Calu3 (cell line): Measurements from ENCODE around the gene ARHGAP25. TPM values are rescaled to one million over a fixed set of nuclear protein-coding genes. Genes with fewer than 3 reads are reported as not detected.

ENCODE experiments used
- BruUV-seq: library from RNA; stranded (reverse); fragments of 400-500 nt; replicated peaks from 2 replicates; lab custom pipeline; 2021; lab: Mats Ljungman, UMichigan
- CTCF ChIA-PET: fragments of 300-600 bp; sonication (Branson Sonifier 250); formaldehyde crosslinking; loops from one replicate; lab custom pipeline; 2022; ENCODE audit warnings: antibody characterized with exemption; lab: Charles Lee
- DNase-seq: peaks from one replicate; pipeline ENCODE4 v3.0.0; 2022
- H3K27ac Mint-ChIP-seq: one replicate; pipeline ENCODE4 v1.8.0; 2022; ENCODE audit warnings: mixed read lengths; ENCODE audit not compliant: unreplicated experiment
- H3K27me3 Mint-ChIP-seq: one replicate; pipeline ENCODE4 v1.8.0; 2022; ENCODE audit warnings: mixed read lengths; ENCODE audit not compliant: unreplicated experiment
- H3K36me3 Mint-ChIP-seq: one replicate; pipeline ENCODE4 v1.8.0; 2022; ENCODE audit warnings: mild to moderate bottlenecking, moderate library complexity, mixed read lengths; ENCODE audit not compliant: insufficient read depth, unreplicated experiment
- H3K4me1 Mint-ChIP-seq: one replicate; pipeline ENCODE4 v1.8.0; 2022; ENCODE audit warnings: mild to moderate bottlenecking, low read depth, mixed read lengths; ENCODE audit not compliant: unreplicated experiment
- H3K4me3 Mint-ChIP-seq: one replicate; pipeline ENCODE4 v1.8.0; 2022; ENCODE audit warnings: mild to moderate bottlenecking, low read depth, moderate library complexity, mixed read lengths; ENCODE audit not compliant: unreplicated experiment
- H3K9me3 Mint-ChIP-seq: one replicate; pipeline ENCODE4 v1.8.0; 2022; ENCODE audit warnings: low read depth, mixed read lengths; ENCODE audit not compliant: unreplicated experiment
- CTCF ChIP-seq: fragments of 200-600 bp; IDR thresholded peaks from one replicate; pipeline ENCODE4 v1.8.0; 2022; ENCODE audit warnings: antibody characterized with exemption; ENCODE audit not compliant: unreplicated experiment
- intact Hi-C: fragments of 100-400 bp; cut with micrococcal nuclease; formaldehyde crosslinking; loops from one replicate; pipeline ENCODE4 v1.10.0; 2022; ENCODE audit not compliant: unreplicated experiment
- total RNA-seq: library from RNA; stranded (reverse); gene quantifications from 2 replicates; pipeline ENCODE4 v1.2.3, GENCODE V29; 2022

The ARHGAP25 gene
- total RNA-seq, 1 experiment from 2014 or later: not detected

- Mint-ChIP-seq H3K27ac (no peak overlapping the region), H3K36me3 (no peaks in the 10 kb centered on the region), H3K9me3 (no peaks in the 10 kb centered on the region), H3K4me3 (no peak overlapping the region), H3K4me1 (peaks cover 6% of the 10 kb centered on the region), H3K27me3 (peaks cover 19% of the 10 kb centered on the region)
- TF ChIP-seq CTCF: no peak
- DNase-seq: no peak
- no TSS peak for BruUV-seq
- CTCF ChIA-PET: no interaction called here
- intact Hi-C loops: no loop called here
These were observed 1.5 kb downstream of the ARHGAP25 start for GRCh38 chr2:68736086-68736485.

- no TSS peak for BruUV-seq
- no peak overlapping the region for H3K4me3 Mint-ChIP-seq
These were observed 3.1 kb downstream of the ARHGAP25 start for GRCh38 chr2:68737711-68738110.

GRCh38 chr2:68738906-68739594 lies 4.4 kb downstream of the ARHGAP25 start:
- peaks cover 39% of the 10 kb centered on the region for H3K27me3 Mint-ChIP-seq
- no peaks in the 10 kb centered on the region for H3K4me1 Mint-ChIP-seq
- H3K27ac Mint-ChIP-seq: no peak overlapping the region
- DNase-seq: no peak
- BruUV-seq: no TSS peak
- no peaks in the 10 kb centered on the region for H3K36me3 Mint-ChIP-seq
- TF ChIP-seq CTCF: no peak
- no peak overlapping the region for H3K4me3 Mint-ChIP-seq
- no peaks in the 10 kb centered on the region for H3K9me3 Mint-ChIP-seq
- CTCF ChIA-PET: interaction anchor here (0.6 to 0.7 kb wide), 2 partner anchors 454 to 1867 kb away, joined by 3 to 4 read pairs; no protein-coding TSS in a partner anchor
- intact Hi-C loops: no loop called here

More at GRCh38 chr2:68737711-68738110, 3.1 kb downstream of the ARHGAP25 start:
- Mint-ChIP-seq H3K27ac (no peak overlapping the region), H3K27me3 (peaks cover 26% of the 10 kb centered on the region), H3K36me3 (no peaks in the 10 kb centered on the region), H3K9me3 (no peaks in the 10 kb centered on the region), H3K4me1 (no peaks in the 10 kb centered on the region)
- DNase-seq: no peak
- CTCF ChIA-PET: interaction anchor here (0.9 kb wide), 1 partner anchor 14 kb away, joined by 3 read pairs; no protein-coding TSS in a partner anchor
- intact Hi-C loops: no loop called here
- no peak for TF ChIP-seq CTCF

DNA sequence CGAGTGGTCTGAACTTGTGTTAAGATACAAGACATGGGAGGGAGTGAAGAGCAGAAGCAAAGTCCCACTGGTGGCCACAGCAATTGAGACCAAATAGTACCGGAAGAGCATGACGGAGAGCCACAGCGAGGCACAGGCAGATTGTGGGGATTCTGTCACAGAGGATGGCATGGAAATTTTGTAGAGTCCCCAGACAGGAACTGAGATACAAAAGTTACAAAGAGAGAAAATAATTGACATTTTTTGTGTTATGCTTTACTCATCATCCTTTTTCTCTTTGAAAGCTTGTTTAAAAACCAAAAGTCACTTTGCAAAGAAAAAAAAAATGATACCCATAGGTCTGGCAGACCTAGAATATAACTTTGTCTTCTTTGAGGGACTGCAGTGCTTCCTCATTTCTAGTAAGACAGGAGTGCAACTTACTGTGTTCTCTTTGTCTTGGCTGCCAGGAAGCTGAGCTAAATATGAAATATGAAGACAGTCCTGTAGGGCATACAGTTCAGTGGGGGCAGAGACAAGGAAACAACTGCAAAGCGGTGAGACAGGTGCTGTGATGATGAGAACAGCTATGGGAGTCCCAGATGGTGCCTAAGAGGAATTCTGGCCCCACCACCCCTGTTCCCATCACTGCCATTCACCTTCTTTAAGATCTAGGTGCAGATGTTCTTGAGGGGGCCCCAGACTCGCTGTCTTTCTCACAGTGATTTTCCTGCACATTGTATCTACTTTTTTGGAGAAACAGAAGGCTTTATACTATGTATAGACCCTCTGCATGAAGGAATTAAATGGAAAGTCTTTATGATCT lies 5.2 kb downstream of the ARHGAP25 start:
- no peaks in the 10 kb centered on the region for H3K36me3 Mint-ChIP-seq
- no peaks in the 10 kb centered on the region for H3K9me3 Mint-ChIP-seq
- H3K4me1 Mint-ChIP-seq: no peaks in the 10 kb centered on the region
- DNase-seq: no peak
- intact Hi-C loops: no loop called here
- CTCF ChIA-PET: interaction anchor here (0.6 to 1.4 kb wide), 3 partner anchors 9 to 455 kb away, joined by 3 to 4 read pairs (median 3); no protein-coding TSS in a partner anchor
- BruUV-seq: no TSS peak
- TF ChIP-seq CTCF: no peak
- H3K27ac Mint-ChIP-seq: no peak overlapping the region
- H3K27me3 Mint-ChIP-seq: peaks cover 47% of the 10 kb centered on the region
- no peak overlapping the region for H3K4me3 Mint-ChIP-seq
